Uterus (tissue), 4 donors: ENCODE data around the gene LLCFC1. TPM values are rescaled to one million over a fixed set of nuclear protein-coding genes. Genes with fewer than 3 reads are reported as not detected.

Experiments
- DNase-seq, 2 donors: peaks; one replicate each; pipeline ENCODE4 v3.0.0-alpha.2; 2019 to 2020
- H3K27ac ChIP-seq, 2 donors: fragments of 200-600 bp; sonication (generic); 1 replicate in 1 of 2; 2 replicates in 1 of 2; pipeline ENCODE4 v1.5.1; 2016 to 2018
- H3K27me3 ChIP-seq, 2 donors: fragments of 200-600 bp; sonication (generic); one replicate each; pipeline ENCODE4 v1.5.1; 2018 to 2019; ENCODE audit warnings: control low read depth in 1 of 2
- H3K36me3 ChIP-seq, 2 donors: fragments of 200-600 bp; sonication (generic); one replicate each; pipeline ENCODE4 v1.5.1; 2019; ENCODE audit warnings: control low read depth in 1 of 2
- H3K4me1 ChIP-seq, 2 donors: fragments of 200-600 bp; sonication (generic); one replicate each; pipeline ENCODE4 v1.5.1; 2018 to 2019; ENCODE audit warnings: control low read depth in 1 of 2
- H3K4me3 ChIP-seq, 2 donors: fragments of 200-600 bp; sonication (generic); 1 replicate in 1 of 2; 2 replicates in 1 of 2; pipeline ENCODE4 v1.5.1; 2018 to 2019; ENCODE audit warnings: mild to moderate bottlenecking in 1 of 2
- H3K9me3 ChIP-seq, 2 donors: fragments of 200-600 bp; sonication (generic); one replicate each; pipeline ENCODE4 v1.5.1; 2019; ENCODE audit warnings: control low read depth in 1 of 2
- CTCF ChIP-seq, 4 experiments: fragments of 200-600 bp in 2 of 4; fragments of 450-650 bp in 2 of 4; sonication (generic) in 2 of 4; IDR thresholded peaks; one replicate each; pipeline ENCODE4 v1.5.1; 2016 to 2019; ENCODE audit warnings: antibody characterized with exemption in 4 of 4, mild to moderate bottlenecking in 2 of 4, moderate library complexity in 1 of 4
- POLR2A ChIP-seq, 2 donors: fragments of 450-650 bp; IDR thresholded peaks; one replicate each; pipeline ENCODE4 v1.6.1; 2016; ENCODE audit warnings: antibody characterized with exemption in 2 of 2, mild to moderate bottlenecking in 1 of 2, moderate library complexity in 1 of 2
- intact Hi-C: fragments of 100-400 bp; cut with DNase I; formaldehyde crosslinking; loops from one replicate; pipeline ENCODE4 v1.15.1; 2023; ENCODE audit warnings: low total_unique reads
- total RNA-seq, 4 donors: library from RNA; depleted of rRNA in 3 of 4; stranded (reverse); fragments of >200 nt in 3 of 4; gene quantifications; one replicate each; pipeline versions ENCODE4 v1.1.0 to v1.2.4, GENCODE V29; 2014 to 2023
- donor health status: DM: yes; HTN: yes; CAD: no.

LLCFC1 gene
- total RNA-seq, 4 donors from 2014 or later = not detected

- intact Hi-C loops = no loop called here
- DNase-seq = no peak
Observed at GRCh38 chr7:142898377-142899170, 40.7 kb upstream of the LLCFC1 start.

GRCh38 chr7:142899661-142900060 lies 39.6 kb upstream of the LLCFC1 start:
- H3K27me3 ChIP-seq = no peaks in the 10 kb centered on the region

More at GRCh38 chr7:142898377-142899170, 40.7 kb upstream of the LLCFC1 start:
- Histone ChIP-seq H3K36me3 (no peaks in the 10 kb centered on the region), H3K9me3 (no peaks in the 10 kb centered on the region), H3K4me3 (no peak overlapping the region), H3K27ac (no peak overlapping the region), H3K27me3 (no peaks in the 10 kb centered on the region), H3K4me1 (no peaks in the 10 kb centered on the region)
- TF ChIP-seq CTCF (IDR thresholded peaks at IDR 0.05) = no peak
- no peak for TF ChIP-seq POLR2A (IDR thresholded peaks at IDR 0.05)

GRCh38 chr7:142901426-142902259 lies 37.6 kb upstream of the LLCFC1 start:
- H3K27ac ChIP-seq = no peak overlapping the region
- H3K27me3 ChIP-seq = no peaks in the 10 kb centered on the region
- TF ChIP-seq POLR2A (IDR thresholded peaks at IDR 0.05) (no peak), CTCF (IDR thresholded peaks at IDR 0.05) (no peak)
- no peaks in the 10 kb centered on the region for H3K9me3 ChIP-seq
- intact Hi-C loops = no loop called here
- no peaks in the 10 kb centered on the region for H3K4me1 ChIP-seq
- no peak for DNase-seq
- H3K36me3 ChIP-seq = no peaks in the 10 kb centered on the region
- no peak overlapping the region for H3K4me3 ChIP-seq

More at GRCh38 chr7:142899661-142900060, 39.6 kb upstream of the LLCFC1 start:
- no peak for TF ChIP-seq POLR2A (IDR thresholded peaks at IDR 0.05)
- no peak for TF ChIP-seq CTCF (IDR thresholded peaks at IDR 0.05)
- no peaks in the 10 kb centered on the region for H3K4me1 ChIP-seq
- intact Hi-C loops = no loop called here
- no peaks in the 10 kb centered on the region for H3K36me3 ChIP-seq
- H3K4me3 ChIP-seq = no peak overlapping the region
- no peaks in the 10 kb centered on the region for H3K9me3 ChIP-seq
- H3K27ac ChIP-seq = no peak overlapping the region
- DNase-seq = no peak

- TF ChIP-seq CTCF (IDR thresholded peaks at IDR 0.05) (no peak), POLR2A (IDR thresholded peaks at IDR 0.05) (no peak)
- intact Hi-C loops = no loop called here
Observed at GRCh38 chr7:142904128-142904527, 35.2 kb upstream of the LLCFC1 start.

GRCh38 chr7:142905759-142906158 lies 33.5 kb upstream of the LLCFC1 start:
- no peak for DNase-seq
- Histone ChIP-seq H3K27me3 (no peaks in the 10 kb centered on the region), H3K4me1 (no peaks in the 10 kb centered on the region), H3K27ac (no peak overlapping the region), H3K36me3 (no peaks in the 10 kb centered on the region), H3K9me3 (no peaks in the 10 kb centered on the region), H3K4me3 (no peak overlapping the region)
- TF ChIP-seq POLR2A (IDR thresholded peaks at IDR 0.05) = no peak
- TF ChIP-seq CTCF (IDR thresholded peaks at IDR 0.05) = no peak
- intact Hi-C loops = no loop called here

More at GRCh38 chr7:142904128-142904527, 35.2 kb upstream of the LLCFC1 start:
- no peak for DNase-seq
- Histone ChIP-seq H3K9me3 (no peaks in the 10 kb centered on the region), H3K4me1 (no peaks in the 10 kb centered on the region), H3K27ac (no peak overlapping the region), H3K4me3 (no peak overlapping the region), H3K27me3 (no peaks in the 10 kb centered on the region), H3K36me3 (no peaks in the 10 kb centered on the region)
